Endodermal cell (in vitro differentiated cells): ENCODE results near the gene AQP1. TPM values are rescaled to one million over a fixed set of nuclear protein-coding genes. Genes with fewer than 3 reads are reported as not detected.

Experiments used
- DNase-seq: peaks from one replicate; pipeline ENCODE4 v3.0.0-alpha.2; 2017
- H3K27ac ChIP-seq: 2 replicates; pipeline ENCODE4 v1.5.1; 2013; ENCODE audit warnings: mild to moderate bottlenecking, low read depth, low read length, moderate library complexity
- H3K27me3 ChIP-seq: 2 replicates; pipeline ENCODE4 v1.6.1; 2013; ENCODE audit warnings: mild to moderate bottlenecking, low read length, moderate library complexity; ENCODE audit not compliant: insufficient read depth, control insufficient read depth, poor library complexity, severe bottlenecking
- H3K36me3 ChIP-seq: 2 replicates; pipeline ENCODE4 v1.7.0; 2013; ENCODE audit warnings: mild to moderate bottlenecking, low read length, moderate library complexity; ENCODE audit not compliant: control insufficient read depth, insufficient read depth
- H3K4me1 ChIP-seq: one replicate; pipeline ENCODE4 v1.7.0; 2013; ENCODE audit warnings: low read length; ENCODE audit not compliant: control insufficient read depth, insufficient read depth
- H3K4me3 ChIP-seq: 2 replicates; pipeline ENCODE4 v1.5.1; 2013; ENCODE audit warnings: mild to moderate bottlenecking, low read length, moderate library complexity
- H3K9ac ChIP-seq: 2 replicates; pipeline ENCODE4 v1.6.1; 2013; ENCODE audit warnings: mild to moderate bottlenecking, low read length, moderate library complexity; ENCODE audit not compliant: poor library complexity, severe bottlenecking; ENCODE audit errors: extremely low read depth
- H3K9me3 ChIP-seq: 2 replicates; pipeline ENCODE4 v1.6.1; 2013; ENCODE audit warnings: mild to moderate bottlenecking, low read length, moderate library complexity; ENCODE audit not compliant: control insufficient read depth
- H3K27ac Mint-ChIP-seq: 2 replicates; pipeline ENCODE4 v1.8.0; 2020; ENCODE audit warnings: mixed read lengths
- H3K27me3 Mint-ChIP-seq: 2 replicates; pipeline ENCODE4 v1.8.0; 2021; ENCODE audit warnings: mild to moderate bottlenecking, mixed read lengths; ENCODE audit not compliant: insufficient read depth
- H3K36me3 Mint-ChIP-seq: 2 replicates; pipeline ENCODE4 v1.8.0; 2020; ENCODE audit warnings: low read depth, mixed read lengths
- H3K4me1 Mint-ChIP-seq: 2 replicates; pipeline ENCODE4 v1.8.0; 2020; ENCODE audit warnings: mixed read lengths
- H3K4me3 Mint-ChIP-seq: 2 replicates; pipeline ENCODE4 v1.8.0; 2020; ENCODE audit warnings: mild to moderate bottlenecking, moderate library complexity, mixed read lengths
- H3K9me3 Mint-ChIP-seq: 2 replicates; pipeline ENCODE4 v1.8.0; 2020; ENCODE audit warnings: mild to moderate bottlenecking, mixed read lengths
- WGBS, 2 experiments: methylation state at CpG; one replicate each; pipeline versions ENCODE4 v1.1.5 to v1.1.7; 2013; ENCODE audit warnings: missing lambda C conversion rate in 2 of 2, mixed read lengths in 1 of 2; ENCODE audit not compliant: insufficient coverage in 1 of 2, insufficient read length in 1 of 2; 5-methylcytosine and 5-hydroxymethylcytosine counted together
- total RNA-seq, 2 donors: library from RNA; stranded (reverse); fragmentation: NEBNext Ultra II Directional in 1 of 2; extraction: Animal tissue kit (Norgen Biotek cat#: 25700) in 1 of 2; gene quantifications; 2 replicates in 1 of 2; 3 replicates in 1 of 2; pipeline ENCODE4 v1.2.1, GENCODE V29; 2021
- TF ChIP-seq, protein P1 (sequence below): fragments of 200-600 bp; sonication (generic); conservative IDR thresholded peaks from 2 replicates; pipeline ENCODE4 v1.5.0; 2021; ENCODE audit warnings: antibody characterized with exemption, mild to moderate bottlenecking

AQP1 gene
- total RNA-seq, 2 donors from 2014 or later = 0.26 to 0.91 TPM

DNA sequence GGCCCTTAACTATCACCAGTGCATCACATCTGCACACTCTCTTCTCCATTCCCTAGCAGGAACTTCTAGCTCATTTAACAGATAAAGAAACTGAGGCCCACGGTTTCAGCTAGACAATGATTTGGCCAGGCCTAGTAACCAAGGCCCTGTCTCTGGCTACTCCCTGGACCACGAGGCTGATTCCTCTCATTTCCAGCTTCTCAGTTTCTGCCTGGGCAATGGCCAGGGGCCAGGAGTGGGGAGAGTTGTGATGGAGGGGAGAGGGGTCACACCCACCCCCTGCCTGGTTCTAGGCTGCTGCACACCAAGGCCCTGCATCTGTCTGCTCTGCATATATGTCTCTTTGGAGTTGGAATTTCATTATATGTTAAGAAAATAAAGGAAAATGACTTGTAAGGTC lies 13.5 kb downstream of the AQP1 start:
- no peak overlapping the region for H3K27ac Mint-ChIP-seq
- H3K36me3 Mint-ChIP-seq = no peaks in the 10 kb centered on the region
- Histone ChIP-seq H3K4me3 (no peak overlapping the region), H3K36me3 (no peaks in the 10 kb centered on the region), H3K27ac (no peak overlapping the region), H3K9me3 (no peaks in the 10 kb centered on the region), H3K4me1 (no peaks in the 10 kb centered on the region), H3K9ac (no peak overlapping the region), H3K27me3 (no peaks in the 10 kb centered on the region)
- H3K4me1 Mint-ChIP-seq = no peaks in the 10 kb centered on the region
- no peak overlapping the region for H3K4me3 Mint-ChIP-seq
- peaks cover 3% of the 10 kb centered on the region for H3K27me3 Mint-ChIP-seq
- peak; percentile 11 for DNase-seq
- peaks cover 7% of the 10 kb centered on the region for H3K9me3 Mint-ChIP-seq
- 85 to 100% methylated on average over 2 of the region's 2 CpGs for WGBS, 2 experiments
- TF ChIP-seq, protein P1, sequence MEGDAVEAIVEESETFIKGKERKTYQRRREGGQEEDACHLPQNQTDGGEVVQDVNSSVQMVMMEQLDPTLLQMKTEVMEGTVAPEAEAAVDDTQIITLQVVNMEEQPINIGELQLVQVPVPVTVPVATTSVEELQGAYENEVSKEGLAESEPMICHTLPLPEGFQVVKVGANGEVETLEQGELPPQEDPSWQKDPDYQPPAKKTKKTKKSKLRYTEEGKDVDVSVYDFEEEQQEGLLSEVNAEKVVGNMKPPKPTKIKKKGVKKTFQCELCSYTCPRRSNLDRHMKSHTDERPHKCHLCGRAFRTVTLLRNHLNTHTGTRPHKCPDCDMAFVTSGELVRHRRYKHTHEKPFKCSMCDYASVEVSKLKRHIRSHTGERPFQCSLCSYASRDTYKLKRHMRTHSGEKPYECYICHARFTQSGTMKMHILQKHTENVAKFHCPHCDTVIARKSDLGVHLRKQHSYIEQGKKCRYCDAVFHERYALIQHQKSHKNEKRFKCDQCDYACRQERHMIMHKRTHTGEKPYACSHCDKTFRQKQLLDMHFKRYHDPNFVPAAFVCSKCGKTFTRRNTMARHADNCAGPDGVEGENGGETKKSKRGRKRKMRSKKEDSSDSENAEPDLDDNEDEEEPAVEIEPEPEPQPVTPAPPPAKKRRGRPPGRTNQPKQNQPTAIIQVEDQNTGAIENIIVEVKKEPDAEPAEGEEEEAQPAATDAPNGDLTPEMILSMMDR = no peak

DNA sequence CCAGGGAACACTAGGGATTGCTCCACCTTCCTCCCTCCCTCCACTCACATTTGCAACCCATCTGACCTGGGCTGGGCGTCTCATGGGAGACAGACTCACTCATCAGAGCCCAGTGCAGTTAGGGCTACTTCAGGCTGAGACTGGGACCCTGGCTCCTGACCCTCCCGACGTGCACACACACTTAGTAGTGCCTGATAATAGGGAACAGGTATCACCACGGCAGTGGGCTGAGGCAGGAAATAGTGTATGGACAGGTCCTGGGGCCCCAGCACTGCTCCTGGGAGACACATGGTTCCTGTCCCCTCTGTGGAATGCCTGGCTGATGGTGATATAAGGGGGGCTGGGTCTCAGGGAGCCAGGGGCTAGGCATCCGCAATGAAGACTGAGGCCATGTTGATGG lies 14.3 kb downstream of the AQP1 start:
- TF ChIP-seq, protein P1 = no peak
- Histone ChIP-seq H3K27ac (no peak overlapping the region), H3K9me3 (no peaks in the 10 kb centered on the region), H3K4me3 (no peak overlapping the region), H3K27me3 (no peaks in the 10 kb centered on the region), H3K36me3 (no peaks in the 10 kb centered on the region), H3K9ac (no peak overlapping the region), H3K4me1 (no peaks in the 10 kb centered on the region)
- H3K4me3 Mint-ChIP-seq = no peak overlapping the region
- no peaks in the 10 kb centered on the region for H3K36me3 Mint-ChIP-seq
- H3K27ac Mint-ChIP-seq = no peak overlapping the region
- peak; percentile 10 for DNase-seq
- H3K4me1 Mint-ChIP-seq = no peaks in the 10 kb centered on the region
- H3K27me3 Mint-ChIP-seq = peaks cover 3% of the 10 kb centered on the region
- H3K9me3 Mint-ChIP-seq = peaks cover 7% of the 10 kb centered on the region
- 91 to 100% methylated on average over 4 to 5 of the region's 5 CpGs for WGBS, 2 experiments

DNA sequence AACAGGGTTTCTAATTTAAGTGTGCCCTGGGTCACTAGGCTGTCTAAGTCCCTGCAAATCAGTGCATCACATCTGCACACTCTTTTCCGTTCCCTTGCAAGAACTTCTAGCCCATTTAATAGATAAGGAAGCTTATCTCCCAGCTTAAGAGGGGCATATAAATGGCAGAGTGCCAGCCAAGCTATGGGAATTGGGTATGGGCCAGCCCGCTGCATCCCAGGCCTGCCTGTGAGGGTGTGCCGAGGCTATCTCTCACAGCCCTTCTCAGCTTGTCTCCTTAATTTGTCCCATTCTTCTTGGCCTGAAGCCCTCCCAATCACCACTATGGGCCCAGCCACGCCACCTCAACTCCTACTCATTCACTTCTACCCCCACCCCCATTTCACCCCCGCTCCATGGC lies 14.7 kb downstream of the AQP1 start:
- H3K4me3 ChIP-seq = no peak overlapping the region
- H3K4me3 Mint-ChIP-seq = no peak overlapping the region
- peak; percentile 11 for DNase-seq
- no peaks in the 10 kb centered on the region for H3K4me1 Mint-ChIP-seq
- no peak overlapping the region for H3K27ac ChIP-seq
- H3K36me3 ChIP-seq = no peaks in the 10 kb centered on the region
- TF ChIP-seq, protein P1 = no peak
- no peaks in the 10 kb centered on the region for H3K27me3 ChIP-seq
- no peaks in the 10 kb centered on the region for H3K36me3 Mint-ChIP-seq
- H3K27ac Mint-ChIP-seq = no peak overlapping the region
- H3K9me3 ChIP-seq = no peaks in the 10 kb centered on the region
- 90 to 92% methylated on average over 2 to 5 of the region's 5 CpGs for WGBS, 2 experiments
- no peaks in the 10 kb centered on the region for H3K4me1 ChIP-seq
- peaks cover 7% of the 10 kb centered on the region for H3K9me3 Mint-ChIP-seq
- peaks cover 4% of the 10 kb centered on the region for H3K27me3 Mint-ChIP-seq
- no peak overlapping the region for H3K9ac ChIP-seq
